BLaER1 treated with 17β-estradiol and CSF1 and Interleukin-3, amounts not matched to agents 10 nM and 100 nM (cell line): ENCODE results near the gene SNX11.

Experiments used
- H3K27ac ChIP-seq, 11 experiments: shearing (Covaris generic); formaldehyde crosslinking; 2 replicates each; pipeline ENCODE4 v1.8.1; 2022
- H3K27me3 ChIP-seq, 11 experiments: shearing (Covaris generic); formaldehyde crosslinking; 2 replicates each; pipeline ENCODE4 v1.8.1; 2022
- H3K36me3 ChIP-seq, 11 experiments: shearing (Covaris generic); formaldehyde crosslinking; 2 replicates each; pipeline ENCODE4 v1.8.1; 2022
- H3K4me1 ChIP-seq, 10 experiments: shearing (Covaris generic); formaldehyde crosslinking; 2 replicates each; pipeline ENCODE4 v1.8.1; 2022
- H3K4me2 ChIP-seq, 11 experiments: shearing (Covaris generic); formaldehyde crosslinking; 2 replicates each; pipeline ENCODE4 v1.8.1; 2022
- H3K4me3 ChIP-seq, 10 experiments: shearing (Covaris generic); formaldehyde crosslinking; 2 replicates each; pipeline ENCODE4 v1.8.1; 2022
- H3K9ac ChIP-seq, 11 experiments: shearing (Covaris generic); formaldehyde crosslinking; 2 replicates each; pipeline ENCODE4 v1.8.1; 2022
- H3K9me3 ChIP-seq, 11 experiments: shearing (Covaris generic); formaldehyde crosslinking; replicated peaks in 1 of 11; 2 replicates each; pipeline ENCODE4 v1.8.1; 2022
- H4K20me1 ChIP-seq, 11 experiments: shearing (Covaris generic); formaldehyde crosslinking; 2 replicates each; pipeline ENCODE4 v1.8.1; 2022
- Cebpa-rat ChIP-seq, 11 experiments: shearing (Covaris generic); IDR thresholded peaks; 2 replicates each; pipeline ENCODE4 v1.8.1; 2022

Gene SNX11

GRCh38 chr17:48081858-48082257, 25.7 kb upstream of the SNX11 start:
- H3K4me3 ChIP-seq = no peak overlapping the region
- H4K20me1 ChIP-seq = peaks cover 56 to 100% (median 94%) of the 10 kb centered on the region in 11 experiments; a peak in 21 of 22 replicates
- TF ChIP-seq Cebpa-rat (IDR thresholded peaks at IDR 0.05) = no peak
- H3K9ac ChIP-seq = no peak overlapping the region
- peaks cover 4 to 13% (median 12%) of the 10 kb centered on the region in 10 experiments; a peak in 16 of 20 replicates for H3K4me1 ChIP-seq
- H3K27ac ChIP-seq = no peak overlapping the region
- H3K4me2 ChIP-seq = no peak overlapping the region
- H3K9me3 ChIP-seq = no peaks in the 10 kb centered on the region
- H3K36me3 ChIP-seq = peaks cover under 1 to 36% (median 18%) of the 10 kb centered on the region in 11 experiments; a peak in 20 of 22 replicates
- H3K27me3 ChIP-seq = no peaks in the 10 kb centered on the region

DNA sequence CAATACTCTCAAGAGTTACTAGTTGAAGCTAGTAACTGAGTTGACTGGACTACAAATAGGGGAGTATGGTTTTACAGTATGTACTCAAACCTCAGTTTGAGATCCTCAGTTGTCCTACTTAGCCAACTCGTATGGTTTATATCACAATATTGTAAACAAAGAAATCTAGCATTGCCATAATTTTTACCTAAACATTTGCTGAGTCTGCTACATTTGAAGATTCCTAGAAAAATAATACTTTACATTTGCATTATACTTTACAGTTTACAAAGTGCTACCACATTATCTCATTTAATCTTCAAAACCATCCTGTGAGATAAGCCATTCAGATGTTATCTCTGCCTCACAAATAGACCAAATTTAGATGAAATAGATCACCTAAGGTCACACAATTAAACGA, 22.6 kb upstream of the SNX11 start:
- H3K4me1 ChIP-seq = peaks cover 0 to 13% (median 12%) of the 10 kb centered on the region in 10 experiments; a peak in 15 of 20 replicates
- H3K4me3 ChIP-seq = no peak overlapping the region
- H3K9ac ChIP-seq = peak overlapping the region in 1 of 11 experiments; percentile 31; a peak in 1 of 22 replicates
- H3K27ac ChIP-seq = no peak overlapping the region
- no peak for TF ChIP-seq Cebpa-rat (IDR thresholded peaks at IDR 0.05)
- no peak overlapping the region for H3K4me2 ChIP-seq
- H3K36me3 ChIP-seq = peaks cover 5 to 25% (median 17%) of the 10 kb centered on the region in 11 experiments; a peak in 14 of 22 replicates
- no peaks in the 10 kb centered on the region for H3K27me3 ChIP-seq
- peaks cover 66 to 100% (median 93%) of the 10 kb centered on the region in 11 experiments; a peak in 21 of 22 replicates for H4K20me1 ChIP-seq
- H3K9me3 ChIP-seq = no peaks in the 10 kb centered on the region

- peaks cover 48 to 88% (median 55%) of the 10 kb centered on the region in 11 experiments for H3K36me3 ChIP-seq
- H3K9ac ChIP-seq = no peak overlapping the region
- H3K9me3 ChIP-seq = no peaks in the 10 kb centered on the region
- TF ChIP-seq Cebpa-rat (IDR thresholded peaks at IDR 0.05) = no peak
- no peak overlapping the region for H3K27ac ChIP-seq
- H4K20me1 ChIP-seq = peaks cover 56 to 100% (median 97%) of the 10 kb centered on the region in 11 experiments; a peak in 20 of 22 replicates
- no peaks in the 10 kb centered on the region for H3K27me3 ChIP-seq
- no peak overlapping the region for H3K4me2 ChIP-seq
- H3K4me3 ChIP-seq = no peak overlapping the region
- H3K4me1 ChIP-seq = peaks cover 12 to 31% (median 18%) of the 10 kb centered on the region in 10 experiments; a peak in 19 of 20 replicates
These were observed 14.1 kb upstream of the SNX11 start for GRCh38 chr17:48093341-48094045.

DNA sequence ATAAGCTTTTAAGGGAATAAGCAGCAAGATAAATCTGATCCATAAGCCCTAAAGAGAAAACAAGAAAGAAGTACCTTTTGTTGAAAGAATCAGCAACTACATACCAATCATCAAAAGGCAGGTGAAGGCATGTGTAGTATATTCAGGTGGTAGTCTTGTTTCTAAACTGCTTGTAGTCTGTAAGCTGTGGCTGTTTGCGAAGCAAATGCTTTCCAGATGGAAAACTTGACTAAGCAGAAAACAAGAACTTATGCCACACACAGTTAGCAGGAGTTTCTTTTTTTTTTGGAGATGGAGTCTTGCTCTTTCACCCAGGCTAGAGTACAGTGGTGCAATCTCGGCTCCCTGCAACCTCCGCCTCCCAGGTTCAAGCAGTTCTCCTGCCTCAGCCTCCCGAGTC, 12.0 kb upstream of the SNX11 start:
- Histone ChIP-seq H3K4me2 (peak overlapping the region in 2 of 11 experiments; percentile 14 to 34; a peak in 3 of 22 replicates), H3K9me3 (no peaks in the 10 kb centered on the region), H3K4me3 (no peak overlapping the region), H3K36me3 (peaks cover 41 to 68% (median 52%) of the 10 kb centered on the region in 11 experiments), H4K20me1 (peaks cover 55 to 100% (median 99%) of the 10 kb centered on the region in 11 experiments; a peak in 20 of 22 replicates), H3K27ac (no peak overlapping the region), H3K27me3 (no peaks in the 10 kb centered on the region), H3K4me1 (peaks cover 30 to 51% (median 35%) of the 10 kb centered on the region in 10 experiments), H3K9ac (no peak overlapping the region)
- TF ChIP-seq Cebpa-rat (IDR thresholded peaks at IDR 0.05) = no peak

- H4K20me1 ChIP-seq = peaks cover 31 to 58% (median 55%) of the 10 kb centered on the region in 11 experiments; a peak in 20 of 22 replicates
- peak overlapping the region in 9 of 11 experiments; percentile 64 to 89 (median 84); a peak in 15 of 22 replicates for H3K27ac ChIP-seq
- H3K27me3 ChIP-seq = no peaks in the 10 kb centered on the region
- peak overlapping the region; percentile 75 to 91 (median 82) for H3K9ac ChIP-seq
- peaks cover 3 to 22% (median 10%) of the 10 kb centered on the region in 11 experiments; a peak in 16 of 22 replicates for H3K9me3 ChIP-seq
- H3K36me3 ChIP-seq = peaks cover 11 to 25% (median 19%) of the 10 kb centered on the region in 11 experiments; a peak in 19 of 22 replicates
- TF ChIP-seq Cebpa-rat (IDR thresholded peaks at IDR 0.05) = no peak
- peaks cover 53 to 78% (median 63%) of the 10 kb centered on the region in 10 experiments for H3K4me1 ChIP-seq
- H3K4me3 ChIP-seq = peak overlapping the region; percentile 73 to 92 (median 80)
- H3K4me2 ChIP-seq = peak overlapping the region; percentile 83 to 95 (median 91)
These were observed 7.4 kb upstream of the SNX11 start for GRCh38 chr17:48100160-48100559.

GRCh38 chr17:48100591-48101011, 7.0 kb upstream of the SNX11 start:
- Histone ChIP-seq H3K9ac (peak overlapping the region; percentile 75 to 91 (median 82)), H3K27me3 (no peaks in the 10 kb centered on the region), H3K27ac (peak overlapping the region; percentile 57 to 89 (median 84); a peak in 20 of 22 replicates), H3K36me3 (peaks cover 7 to 20% (median 15%) of the 10 kb centered on the region in 11 experiments; a peak in 18 of 22 replicates), H3K9me3 (peaks cover 3 to 22% (median 10%) of the 10 kb centered on the region in 11 experiments; a peak in 16 of 22 replicates), H3K4me1 (peaks cover 53 to 78% (median 63%) of the 10 kb centered on the region in 10 experiments), H3K4me2 (peak overlapping the region; percentile 83 to 95 (median 91)), H4K20me1 (peaks cover 29 to 54% (median 51%) of the 10 kb centered on the region in 11 experiments; a peak in 20 of 22 replicates), H3K4me3 (peak overlapping the region; percentile 73 to 92 (median 80))
- TF ChIP-seq Cebpa-rat (IDR thresholded peaks at IDR 0.05) = no peak

- peak within 1 kb of the TSS; percentile 83 to 95 (median 91) for H3K4me2 ChIP-seq
- H3K4me1 ChIP-seq = peaks cover 52 to 81% (median 65%) of the 10 kb centered on the region in 10 experiments
- peaks cover 24 to 48% (median 45%) of the 10 kb centered on the region in 11 experiments; a peak in 20 of 22 replicates for H4K20me1 ChIP-seq
- H3K27me3 ChIP-seq = no peaks in the 10 kb centered on the region
- peaks cover 3 to 22% (median 10%) of the 10 kb centered on the region in 11 experiments; a peak in 16 of 22 replicates for H3K9me3 ChIP-seq
- no peak for TF ChIP-seq Cebpa-rat (IDR thresholded peaks at IDR 0.05)
- H3K9ac ChIP-seq = peak within 1 kb of the TSS; percentile 75 to 91 (median 82)
- H3K4me3 ChIP-seq = peak within 1 kb of the TSS; percentile 73 to 92 (median 80)
- peaks cover 2 to 15% (median 9%) of the 10 kb centered on the region in 11 experiments; a peak in 13 of 22 replicates for H3K36me3 ChIP-seq
- H3K27ac ChIP-seq = peak within 1 kb of the TSS; percentile 57 to 89 (median 84)
These were observed 6.4 kb upstream of the SNX11 start, which contains the start of gene CBX1 for GRCh38 chr17:48101012-48101720. Gene CBX1, minus strand, starts transcription at chr17:48101478. Its CDS starts 24,474 bp downstream, at chr17:48077004.

DNA sequence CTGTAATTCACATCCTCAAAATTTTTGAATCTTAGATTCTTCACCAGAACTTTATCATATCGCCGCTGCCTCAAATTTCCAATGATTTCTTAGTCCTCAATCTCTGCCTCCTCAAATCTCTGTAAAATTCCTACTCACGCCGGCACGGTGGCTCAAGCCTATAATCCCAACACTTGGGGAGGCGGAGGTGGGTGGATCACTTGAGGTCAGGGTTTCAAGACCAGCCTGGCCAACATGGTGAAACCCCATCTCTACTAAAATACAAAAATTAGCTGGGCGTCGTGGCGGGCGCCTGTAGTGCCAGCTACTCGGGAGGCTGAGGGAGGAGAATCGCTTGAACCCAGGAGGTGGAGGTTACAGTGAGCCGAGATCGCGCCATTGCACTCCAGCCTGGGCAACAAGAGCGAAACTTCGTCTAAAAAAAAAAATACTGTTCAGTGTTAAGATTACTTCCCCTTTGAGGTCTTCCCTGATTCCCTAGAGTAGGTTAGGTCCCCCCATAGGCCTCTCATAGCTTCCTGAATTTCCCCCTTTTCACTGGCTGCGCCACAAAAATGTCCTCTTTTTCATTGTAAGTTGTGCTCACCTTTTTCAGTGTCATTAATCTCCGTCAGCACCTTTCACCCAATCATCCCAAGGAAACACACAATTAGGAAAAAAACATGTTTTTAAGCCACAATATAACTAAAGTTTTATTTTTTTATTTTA, 5.4 kb upstream of the SNX11 start:
- Histone ChIP-seq H3K27me3 (no peaks in the 10 kb centered on the region), H3K4me3 (peak overlapping the region in 6 of 10 experiments; percentile 74 to 92 (median 78); a peak in 8 of 20 replicates), H4K20me1 (peaks cover 13 to 38% (median 35%) of the 10 kb centered on the region in 11 experiments; a peak in 20 of 22 replicates), H3K9me3 (peaks cover 3 to 22% (median 10%) of the 10 kb centered on the region in 11 experiments; a peak in 16 of 22 replicates), H3K27ac (peak overlapping the region in 4 of 11 experiments; percentile 57 to 84 (median 71); a peak in 8 of 22 replicates), H3K4me2 (peak overlapping the region; percentile 83 to 95 (median 91)), H3K4me1 (peaks cover 50 to 82% (median 64%) of the 10 kb centered on the region in 10 experiments), H3K36me3 (peaks cover 0 to 4% (median 0%) of the 10 kb centered on the region in 11 experiments; a peak in 3 of 22 replicates), H3K9ac (peak overlapping the region in 3 of 11 experiments; percentile 44 to 75 (median 54); a peak in 5 of 22 replicates)
- no peak for TF ChIP-seq Cebpa-rat (IDR thresholded peaks at IDR 0.05)
